ENCODE results near the gene ZFP69. TPM values are rescaled to one million over a fixed set of nuclear protein-coding genes. Genes with fewer than 3 reads are reported as not detected.

Gene ZFP69
- total RNA-seq, 4 donors from 2014 or later = 0.92 to 4.8 (median 3.0) TPM

GRCh38 chr1:40451238-40451585 lies 25.9 kb upstream of the ZFP69 start:
- Histone ChIP-seq H3K36me3 (no peaks in the 10 kb centered on the region), H3K27me3 (no peaks in the 10 kb centered on the region), H3K9me3 (no peaks in the 10 kb centered on the region), H3K4me3 (replicated peaks in 1 of 3) (no peak overlapping the region), H3K4me1 (peaks cover 0 to 6% of the 10 kb centered on the region in 2 donors), H3K27ac (no peak overlapping the region)
- intact Hi-C loops (cut with DNase I) = no loop called here
- TF ChIP-seq CTCF (IDR thresholded peaks at IDR 0.05) = no peak
- TF ChIP-seq POLR2A (IDR thresholded peaks at IDR 0.05) = no peak
- no peak for DNase-seq
- whole genome bisulfite sequencing, 2 donors = 85 to 90% methylated on average over 1 of the region's 1 CpG

- intact Hi-C loops (cut with DNase I) = no loop called here
- H3K27me3 ChIP-seq = no peaks in the 10 kb centered on the region
- WGBS, 2 donors = 92 to 96% methylated on average over 1 of the region's 1 CpG
- H3K4me3 ChIP-seq (replicated peaks in 1 of 3) = no peak overlapping the region
- peaks cover 0 to 6% of the 10 kb centered on the region in 2 donors for H3K4me1 ChIP-seq
- TF ChIP-seq CTCF (IDR thresholded peaks at IDR 0.05) (no peak), POLR2A (IDR thresholded peaks at IDR 0.05) (no peak)
- H3K36me3 ChIP-seq = peaks cover 0 to 7% of the 10 kb centered on the region in 2 donors
- H3K9me3 ChIP-seq = peaks cover 3% of the 10 kb centered on the region
- no peak overlapping the region for H3K27ac ChIP-seq
- DNase-seq = no peak
Observed at GRCh38 chr1:40454873-40455272, 22.2 kb upstream of the ZFP69 start.

GRCh38 chr1:40462956-40463590 lies 14.0 kb upstream of the ZFP69 start:
- no peaks in the 10 kb centered on the region for H3K27me3 ChIP-seq
- no peak overlapping the region for H3K4me3 ChIP-seq (replicated peaks in 1 of 3)
- no peak for DNase-seq
- H3K36me3 ChIP-seq = peaks cover 0 to 7% of the 10 kb centered on the region in 2 donors
- intact Hi-C loops (cut with DNase I) = no loop called here
- peaks cover 6% of the 10 kb centered on the region for H3K9me3 ChIP-seq
- no peak for TF ChIP-seq CTCF (IDR thresholded peaks at IDR 0.05)
- TF ChIP-seq POLR2A (IDR thresholded peaks at IDR 0.05) = no peak
- 96 to 97% methylated on average over 3 of the region's 3 CpGs for WGBS, 2 donors
- no peaks in the 10 kb centered on the region for H3K4me1 ChIP-seq
- H3K27ac ChIP-seq = no peak overlapping the region

- Histone ChIP-seq H3K4me3 (replicated peaks in 1 of 3) (no peak overlapping the region), H3K27me3 (no peaks in the 10 kb centered on the region), H3K27ac (no peak overlapping the region), H3K9me3 (no peaks in the 10 kb centered on the region), H3K36me3 (no peaks in the 10 kb centered on the region), H3K4me1 (no peaks in the 10 kb centered on the region)
- intact Hi-C loops (cut with DNase I) = no loop called here
- no peak for TF ChIP-seq CTCF (IDR thresholded peaks at IDR 0.05)
- TF ChIP-seq POLR2A (IDR thresholded peaks at IDR 0.05) = no peak
- no peak for DNase-seq
- WGBS, 2 donors = 94 to 96% methylated on average over 2 of the region's 2 CpGs
Observed at GRCh38 chr1:40469327-40469726, 7.8 kb upstream of the ZFP69 start.

- Histone ChIP-seq H3K4me1 (no peaks in the 10 kb centered on the region), H3K9me3 (no peaks in the 10 kb centered on the region), H3K27me3 (no peaks in the 10 kb centered on the region), H3K4me3 (replicated peaks in 1 of 3) (no peak overlapping the region), H3K27ac (no peak overlapping the region), H3K36me3 (no peaks in the 10 kb centered on the region)
- intact Hi-C loops (cut with DNase I) = no loop called here
- no peak for TF ChIP-seq CTCF (IDR thresholded peaks at IDR 0.05)
- TF ChIP-seq POLR2A (IDR thresholded peaks at IDR 0.05) = no peak
- no peak for DNase-seq
- WGBS, 2 donors = 96 to 97% methylated on average over 2 of the region's 2 CpGs
Observed at GRCh38 chr1:40475268-40475667, 1.8 kb upstream of the ZFP69 start.

All from thyroid gland (tissue), 4 donors.